Natural killer cell (primary cell): ENCODE results near the gene TIGD6. TPM values are rescaled to one million over a fixed set of nuclear protein-coding genes. Genes with fewer than 3 reads are reported as not detected.

Experiments
- ATAC-seq, 3 donors: fragments of 150-1000 bp in 2 of 3; fragments of 200-7000 bp in 1 of 3; cut with Tn5 transposase; 1 replicate in 1 of 3; 2 replicates in 2 of 3; pipeline ENCODE4 v1.10.0; 2021; ENCODE audit warnings: mild to moderate bottlenecking in 2 of 3, moderate library complexity in 2 of 3
- DNase-seq, 2 donors: peaks; one replicate each; pipeline versions ENCODE4 v3.0.0 to v3.0.0-alpha.2; 2013 to 2021; ENCODE audit warnings: mixed read lengths in 1 of 2
- H3K27ac ChIP-seq: one replicate; pipeline ENCODE4 v1.5.1; 2013; ENCODE audit warnings: mild to moderate bottlenecking, low read length
- H3K27me3 ChIP-seq: one replicate; pipeline ENCODE4 v1.6.1; 2013; ENCODE audit warnings: low read length; ENCODE audit not compliant: control insufficient read depth, insufficient read depth
- H3K36me3 ChIP-seq: one replicate; pipeline ENCODE4 v1.6.1; 2013; ENCODE audit warnings: low read length; ENCODE audit not compliant: control insufficient read depth, insufficient read depth
- H3K4me1 ChIP-seq: one replicate; pipeline ENCODE4 v1.6.1; 2013; ENCODE audit warnings: low read length; ENCODE audit not compliant: control insufficient read depth, insufficient read depth
- H3K4me3 ChIP-seq: one replicate; pipeline ENCODE4 v1.5.1; 2013; ENCODE audit warnings: low read length
- H3K9me3 ChIP-seq: one replicate; pipeline ENCODE4 v1.6.1; 2013; ENCODE audit warnings: low read length; ENCODE audit not compliant: control insufficient read depth, insufficient read depth
- H3K27ac Mint-ChIP-seq, 2 donors: one replicate each; pipeline ENCODE4 v1.8.0; 2022; ENCODE audit warnings: mild to moderate bottlenecking in 2 of 2, mixed read lengths in 2 of 2, moderate library complexity in 1 of 2
- H3K27me3 Mint-ChIP-seq, 2 donors: one replicate each; pipeline ENCODE4 v1.8.0; 2022; ENCODE audit warnings: low read depth in 2 of 2, mixed read lengths in 2 of 2
- H3K36me3 Mint-ChIP-seq: one replicate; pipeline ENCODE4 v1.8.0; 2022; ENCODE audit warnings: mixed read lengths
- H3K4me1 Mint-ChIP-seq, 2 donors: one replicate each; pipeline ENCODE4 v1.8.0; 2022; ENCODE audit warnings: mixed read lengths in 2 of 2
- H3K4me3 Mint-ChIP-seq: one replicate; pipeline ENCODE4 v1.8.0; 2022; ENCODE audit warnings: mild to moderate bottlenecking, moderate library complexity, mixed read lengths
- H3K9me3 Mint-ChIP-seq, 2 donors: one replicate each; pipeline ENCODE4 v1.8.0; 2022; ENCODE audit warnings: mixed read lengths in 2 of 2
- CTCF ChIP-seq: fragments of 200-600 bp; IDR thresholded peaks from one replicate; pipeline ENCODE4 v1.8.0; 2022; ENCODE audit warnings: antibody characterized with exemption
- WGBS: methylation state at CpG from one replicate; pipeline ENCODE4 v1.1.7; 2013; ENCODE audit warnings: missing lambda C conversion rate; ENCODE audit not compliant: insufficient coverage; 5-methylcytosine and 5-hydroxymethylcytosine counted together
- intact Hi-C: fragments of 100-400 bp; cut with micrococcal nuclease; formaldehyde crosslinking; loops from one replicate; pipeline ENCODE4 v1.14.2; 2022
- total RNA-seq, 4 donors: library from RNA; stranded (reverse); fragments of 120-200 nt in 1 of 4; gene quantifications; one replicate each; pipeline versions ENCODE4 v1.2.3 to v1.2.4, GENCODE V29; 2013 to 2022

Gene TIGD6
- total RNA-seq, 3 donors from 2014 or later (not counting 1 experiment from before 2014, with no cell fraction given) = 1.8 to 3.9 (median 2.5) TPM

GRCh38 chr5:150044712-150045111 lies 44.3 kb upstream of the TIGD6 start:
- Mint-ChIP-seq H3K36me3 (peaks cover 57% of the 10 kb centered on the region), H3K4me3 (peak overlapping the region; percentile 72), H3K9me3 (no peaks in the 10 kb centered on the region), H3K4me1 (peaks cover 73 to 76% of the 10 kb centered on the region in 2 donors), H3K27me3 (peaks cover 46 to 55% of the 10 kb centered on the region in 2 donors), H3K27ac (peak overlapping the region in 1 of 2 donors; percentile 71)
- Histone ChIP-seq H3K36me3 (peaks cover 74% of the 10 kb centered on the region), H3K9me3 (no peaks in the 10 kb centered on the region), H3K27me3 (peaks cover 20% of the 10 kb centered on the region), H3K4me3 (no peak overlapping the region), H3K4me1 (peaks cover 48% of the 10 kb centered on the region), H3K27ac (no peak overlapping the region)
- 96% methylated on average over 7 of the region's 7 CpGs for WGBS
- intact Hi-C loops = no loop called here
- no peak for DNase-seq
- no peak for ATAC-seq
- no peak for TF ChIP-seq CTCF

DNA sequence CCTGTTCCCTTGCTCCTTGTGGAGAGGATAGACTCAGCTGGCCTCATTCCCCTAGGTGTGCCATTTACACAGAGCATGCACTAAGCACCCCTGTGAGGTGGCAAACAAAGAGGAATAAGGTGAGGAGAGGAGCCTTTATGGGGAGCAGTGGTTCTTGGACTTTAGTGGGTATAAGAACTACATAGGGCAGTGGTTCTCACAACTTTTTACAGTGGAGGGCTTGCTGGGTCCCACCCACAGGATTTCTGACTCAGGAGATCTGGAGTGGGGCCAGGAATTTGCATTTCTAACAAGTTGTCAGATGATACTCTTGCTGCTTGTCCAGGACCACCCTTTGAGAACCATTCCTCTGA lies 43.9 kb upstream of the TIGD6 start:
- Histone ChIP-seq H3K27ac (no peak overlapping the region), H3K36me3 (peaks cover 72% of the 10 kb centered on the region), H3K27me3 (peaks cover 20% of the 10 kb centered on the region), H3K9me3 (no peaks in the 10 kb centered on the region), H3K4me3 (no peak overlapping the region), H3K4me1 (peaks cover 48% of the 10 kb centered on the region)
- Mint-ChIP-seq H3K27ac (peak overlapping the region; percentile 10 to 79), H3K36me3 (peaks cover 57% of the 10 kb centered on the region), H3K4me3 (peak overlapping the region; percentile 72), H3K4me1 (peaks cover 69 to 72% of the 10 kb centered on the region in 2 donors), H3K27me3 (peaks cover 42 to 54% of the 10 kb centered on the region in 2 donors), H3K9me3 (no peaks in the 10 kb centered on the region)
- ATAC-seq (no peak), DNase-seq (no peak)
- TF ChIP-seq CTCF = no peak
- intact Hi-C loops = no loop called here

- Mint-ChIP-seq H3K9me3 (no peaks in the 10 kb centered on the region), H3K36me3 (peaks cover 54% of the 10 kb centered on the region), H3K4me3 (peak overlapping the region; percentile 72), H3K27me3 (peaks cover 37 to 49% of the 10 kb centered on the region in 2 donors), H3K4me1 (peaks cover 64 to 67% of the 10 kb centered on the region in 2 donors), H3K27ac (peak overlapping the region; percentile 10 to 79)
- peak; percentile 7 to 37 (median 34) for ATAC-seq
- peak in 1 of 2 donors; percentile 12 for DNase-seq
- Histone ChIP-seq H3K27me3 (peaks cover 20% of the 10 kb centered on the region), H3K36me3 (peaks cover 72% of the 10 kb centered on the region), H3K4me1 (peaks cover 48% of the 10 kb centered on the region), H3K27ac (no peak overlapping the region), H3K4me3 (no peak overlapping the region), H3K9me3 (no peaks in the 10 kb centered on the region)
- no peak for TF ChIP-seq CTCF
- 30% methylated on average over 4 of the region's 4 CpGs for WGBS
- intact Hi-C loops = no loop called here
These were observed 43.3 kb upstream of the TIGD6 start for GRCh38 chr5:150043657-150044328.

GRCh38 chr5:150042459-150042858 lies 42.0 kb upstream of the TIGD6 start:
- WGBS = 96% methylated on average over 3 of the region's 3 CpGs
- Mint-ChIP-seq H3K27ac (no peak overlapping the region), H3K9me3 (no peaks in the 10 kb centered on the region), H3K4me1 (peaks cover 52 to 53% of the 10 kb centered on the region in 2 donors), H3K4me3 (no peak overlapping the region), H3K27me3 (peaks cover 24 to 35% of the 10 kb centered on the region in 2 donors), H3K36me3 (peaks cover 51% of the 10 kb centered on the region)
- Histone ChIP-seq H3K9me3 (no peaks in the 10 kb centered on the region), H3K36me3 (peaks cover 64% of the 10 kb centered on the region), H3K27me3 (peaks cover 15% of the 10 kb centered on the region), H3K27ac (no peak overlapping the region), H3K4me3 (no peak overlapping the region), H3K4me1 (peaks cover 44% of the 10 kb centered on the region)
- ATAC-seq (no peak), DNase-seq (no peak)
- TF ChIP-seq CTCF = no peak
- intact Hi-C loops = no loop called here
